HepG2 (cell line): ENCODE results near the gene ACAT1.

Experiments
- BCLAF1 ChIP-seq: fragments of 450-650 bp; IDR thresholded peaks from 2 replicates; pipeline ENCODE4 v1.6.1; 2017; ENCODE audit warnings: mild to moderate bottlenecking
- EZH2 ChIP-seq: conservative IDR thresholded peaks from 2 replicates; pipeline ENCODE4 v1.6.1; 2012; ENCODE audit warnings: mild to moderate bottlenecking, low read depth, low read length, moderate library complexity
- FOXM1 ChIP-seq: sonication (generic); formaldehyde crosslinking; IDR thresholded peaks from 2 replicates; pipeline ENCODE4 v1.5.0; 2020; ENCODE audit warnings: missing genetic modification reagents
- HCFC1 ChIP-seq: fragments of 150-350 bp; IDR thresholded peaks from 2 replicates; pipeline ENCODE4 v1.6.1; 2014; ENCODE audit warnings: low read depth, low read length
- HDAC6 ChIP-seq: fragments of 200-600 bp; sonication (generic); IDR thresholded peaks from 2 replicates; pipeline ENCODE4 v1.7.0; 2017; ENCODE audit warnings: mild to moderate bottlenecking, antibody characterized with exemption, low read length, low read depth
- HES4 ChIP-seq: sonication (generic); formaldehyde crosslinking; IDR thresholded peaks from 2 replicates; pipeline ENCODE4 v1.9.0; 2021; ENCODE audit warnings: mild to moderate bottlenecking, missing genetic modification reagents, borderline replicate concordance
- NR3C1 ChIP-seq: sonication (generic); formaldehyde crosslinking; IDR thresholded peaks from 2 replicates; pipeline ENCODE4 v1.4.0; 2020; ENCODE audit warnings: missing genetic modification reagents
- REST ChIP-seq, 2 experiments: IDR thresholded peaks; 2 replicates each; pipeline ENCODE4 v1.6.1; 2011 to 2012; ENCODE audit warnings: low read length in 2 of 2, borderline replicate concordance in 1 of 2, low read depth in 1 of 2, mild to moderate bottlenecking in 1 of 2, moderate library complexity in 1 of 2
- SIN3B ChIP-seq: fragments of 150-350 bp; IDR thresholded peaks from 2 replicates; pipeline ENCODE4 v1.6.1; 2014; ENCODE audit warnings: low read length
- SMC3 ChIP-seq: IDR thresholded peaks from 2 replicates; pipeline ENCODE4 v1.6.1; 2011; ENCODE audit warnings: low read length, improper control_type of control experiment
- TARDBP ChIP-seq: sonication (generic); formaldehyde crosslinking; IDR thresholded peaks from 2 replicates; pipeline ENCODE4 v1.8.0; 2022; ENCODE audit warnings: mild to moderate bottlenecking, missing genetic modification reagents
- TP53 ChIP-seq: sonication (generic); formaldehyde crosslinking; conservative IDR thresholded peaks from 2 replicates; pipeline ENCODE4 v1.4.0; 2020; ENCODE audit warnings: missing genetic modification reagents
- YY1 ChIP-seq: IDR thresholded peaks from 2 replicates; pipeline ENCODE4 v1.6.1; 2011; ENCODE audit warnings: low read length, low read depth, moderate library complexity, mild to moderate bottlenecking; ENCODE audit not compliant: insufficient read depth, insufficient replicate concordance
- ZMYM4 ChIP-seq: sonication (generic); formaldehyde crosslinking; IDR thresholded peaks from 2 replicates; pipeline ENCODE4 v1.8.1; 2023; ENCODE audit warnings: mild to moderate bottlenecking, missing genetic modification reagents

- no peak for TF ChIP-seq HDAC6
- TF ChIP-seq TP53: no peak
- no peak for TF ChIP-seq SIN3B
- TF ChIP-seq HCFC1: no peak
- TF ChIP-seq HES4 (CRISPR knock-in tag): no peak
- no peak for TF ChIP-seq SMC3
- TF ChIP-seq ZMYM4 (CRISPR knock-in tag): no peak
- no peak for TF ChIP-seq YY1
- no peak for TF ChIP-seq REST (IDR thresholded peaks at IDR 0.05; ENCODE audit: borderline replicate concordance in 1 of 2, low read depth in 1 of 2, low read length in 2 of 2)
- TF ChIP-seq NR3C1 (CRISPR knock-in tag): no peak
- no peak for TF ChIP-seq FOXM1 (CRISPR knock-in tag)
- TF ChIP-seq EZH2: no peak
- TF ChIP-seq TARDBP (CRISPR knock-in tag): no peak
- TF ChIP-seq BCLAF1: no peak
These were observed 48.8 kb downstream of the ACAT1 start for GRCh38 chr11:108170184-108170583.
